K562 (cell line): ENCODE measurements around the gene ROBO2. TPM values are rescaled to one million over a fixed set of nuclear protein-coding genes. Genes with fewer than 3 reads are reported as not detected.

Experiments
- ATAC-seq: fragments of 200-7000 bp; cut with Tn5 transposase; 3 replicates; pipeline ENCODE4 v1.9.1; 2020; ENCODE audit warnings: moderate library complexity
- BruUV-seq: library from RNA; stranded (reverse); fragments of 400-500 nt; replicated peaks from 2 replicates; lab custom pipeline; 2021; lab: Mats Ljungman, UMichigan
- CTCF ChIA-PET: fragments of 300-600 bp; formaldehyde crosslinking; extraction: SDS; loops from one replicate; lab custom pipeline; 2021; ENCODE audit warnings: low intra/inter-chr PET ratio; lab: Yijun Ruan, JAX
- POLR2A ChIA-PET: fragments of 300-600, 350-650 bp; sonication (Branson Sonifier 250); formaldehyde crosslinking; extraction: SDS; loops from one replicate; lab custom pipeline; 2021; ENCODE audit warnings: antibody characterized with exemption, inconsistent platforms; lab: Yijun Ruan, JAX
- DNase-seq, 4 experiments: peaks; one replicate each; pipeline versions ENCODE4 v3.0.0 to v3.0.0-alpha.2; 2011 to 2018; ENCODE audit warnings: low spot score in 3 of 4, mixed read lengths in 3 of 4; ENCODE audit errors: extremely low read depth in 1 of 4
- FAIRE-seq: peaks from 2 replicates; lab custom pipeline; 2011; peaks lifted over from hg19 to GRCh38; lab: Jason Lieb, UNC
- H2AFZ ChIP-seq: 2 replicates; pipeline ENCODE4 v1.6.0; 2011; ENCODE audit warnings: low read depth, low read length, control low read depth, inconsistent platforms
- H3K27ac ChIP-seq: fragments of 200-600 bp; 3 replicates; pipeline ENCODE4 v1.8.0; 2011; ENCODE audit warnings: low read depth, mild to moderate bottlenecking, control low read depth, inconsistent platforms, low read length, moderate library complexity, mixed read lengths; ENCODE audit errors: extremely low read depth
- H3K27me3 ChIP-seq, 2 experiments: fragments of 300-600 bp in 1 of 2; 2 replicates in 1 of 2; 3 replicates in 1 of 2; pipeline versions ENCODE4 v1.6.0 to v1.8.0; 2011; ENCODE audit warnings: inconsistent platforms in 2 of 2, low read length in 2 of 2, mild to moderate bottlenecking in 1 of 2, mixed read lengths in 1 of 2, moderate library complexity in 1 of 2; ENCODE audit not compliant: control insufficient read depth in 2 of 2, insufficient read depth in 2 of 2
- H3K36me3 ChIP-seq: fragments of 300-600 bp; 3 replicates; pipeline ENCODE4 v1.8.0; 2011; ENCODE audit warnings: mild to moderate bottlenecking, low read length, inconsistent platforms; ENCODE audit not compliant: control insufficient read depth, insufficient read depth
- H3K4me1 ChIP-seq, 2 experiments: fragments of 200-600 bp in 1 of 2; replicated peaks in 1 of 2; 2 replicates in 1 of 2; 3 replicates in 1 of 2; pipeline versions ENCODE4 v1.5.1 to v1.8.0; 2011; ENCODE audit warnings: inconsistent platforms in 2 of 2, low read length in 2 of 2, mild to moderate bottlenecking in 1 of 2, mixed read lengths in 1 of 2, moderate library complexity in 1 of 2; ENCODE audit not compliant: control insufficient read depth in 2 of 2, insufficient read depth in 2 of 2
- H3K4me2 ChIP-seq: 2 replicates; pipeline ENCODE4 v1.6.1; 2011; ENCODE audit warnings: low read length, control low read depth, inconsistent platforms, mixed read lengths; ENCODE audit not compliant: insufficient read depth
- H3K4me3 ChIP-seq: fragments of 200-600 bp; sonication (generic), shearing (Covaris generic); 2 replicates; pipeline ENCODE4 v1.5.1; 2016; ENCODE audit warnings: control low read depth, inconsistent platforms
- H3K79me2 ChIP-seq: fragments of 200-600 bp; 3 replicates; pipeline ENCODE4 v1.8.0; 2011; ENCODE audit warnings: low read length, inconsistent platforms; ENCODE audit not compliant: control insufficient read depth, insufficient read depth
- H3K9ac ChIP-seq, 2 experiments: 2 replicates each; pipeline versions ENCODE4 v1.6.0 to v1.6.1; 2011; ENCODE audit warnings: low read depth in 2 of 2, low read length in 2 of 2, control low read depth in 1 of 2, inconsistent platforms in 1 of 2, mild to moderate bottlenecking in 1 of 2, mixed read lengths in 1 of 2; ENCODE audit not compliant: insufficient read depth in 1 of 2
- H3K9me1 ChIP-seq: one replicate; pipeline ENCODE4 v1.6.0; 2011; ENCODE audit warnings: inconsistent platforms, mild to moderate bottlenecking, low read length, moderate library complexity; ENCODE audit not compliant: control insufficient read depth, insufficient read depth
- H3K9me3 ChIP-seq: replicated peaks from 2 replicates; pipeline ENCODE4 v1.5.1; 2011; ENCODE audit warnings: low read depth, low read length, inconsistent platforms; ENCODE audit not compliant: control insufficient read depth, insufficient read depth
- H4K20me1 ChIP-seq: replicated peaks from 2 replicates; pipeline ENCODE4 v1.6.1; 2011; ENCODE audit warnings: low read length, inconsistent platforms, mixed read lengths; ENCODE audit not compliant: control insufficient read depth, insufficient read depth
- ELK3 ChIP-seq: fragments of 450-650 bp; formaldehyde crosslinking; IDR thresholded peaks from 2 replicates; pipeline ENCODE4 v1.4.0; 2020; ENCODE audit warnings: mild to moderate bottlenecking
- GTF2E2 ChIP-seq: fragments of 200-800 bp; sonication (Bioruptor generic); IDR thresholded peaks from 2 replicates; pipeline ENCODE4 v1.6.1; 2016; ENCODE audit warnings: missing genetic modification characterization, missing compliant biosample characterization
- SNRNP70 ChIP-seq: fragments of 200-400 bp; formaldehyde crosslinking; optimal IDR thresholded peaks from 2 replicates; pipeline ENCODE3; 2017; ENCODE audit warnings: low read depth, low read length
- TCF7 ChIP-seq: sonication (generic); IDR thresholded peaks from 2 replicates; pipeline ENCODE4 v1.6.1; 2016; ENCODE audit warnings: antibody characterized with exemption, borderline replicate concordance
- TFAP4 ChIP-seq: sonication (generic); formaldehyde crosslinking; IDR thresholded peaks from 2 replicates; pipeline ENCODE4 v1.8.0; 2022; ENCODE audit warnings: missing genetic modification reagents, mild to moderate bottlenecking, moderate library complexity, borderline replicate concordance
- ZNF146 ChIP-seq: IDR thresholded peaks from one replicate; pipeline ENCODE4 v1.6.1; 2018; ENCODE audit warnings: missing compliant biosample characterization; ENCODE audit not compliant: unreplicated experiment
- ZNF174 ChIP-seq: fragments of 250-450 bp; sonication (Bioruptor Pico); IDR thresholded peaks from 2 replicates; pipeline ENCODE4 v1.4.0; 2020; ENCODE audit warnings: mild to moderate bottlenecking
- ZNF3 ChIP-seq: fragments of 250-450 bp; sonication (Bioruptor Pico); IDR thresholded peaks from 2 replicates; pipeline ENCODE4 v1.5.0; 2021; ENCODE audit warnings: mild to moderate bottlenecking, moderate library complexity
- WGBS: fragments of 100-300 bp; shearing (Covaris generic); methylation state at CpG from one replicate; pipeline ENCODE4 v1.1.6; 2016; ENCODE audit warnings: low coverage, mixed read lengths; ENCODE audit not compliant: insufficient coverage; ENCODE audit errors: missing lambda C conversion rate; 5-methylcytosine and 5-hydroxymethylcytosine counted together
- in situ Hi-C: fragments of 300-500 bp; cut with MboI; formaldehyde crosslinking; loops from 4 replicates; pipeline ENCODE4 v1.15.0; 2018; ENCODE audit warnings: inconsistent platforms, mixed read lengths
- intact Hi-C: fragments of 100-400 bp; cut with micrococcal nuclease; formaldehyde crosslinking; loops from 2 replicates; pipeline ENCODE4 v1.14.2; 2022
- polyA plus RNA-seq, 8 experiments: library from polyadenylated mRNA; depleted of rRNA in 4 of 8; stranded (reverse) in 5 of 8; unstranded in 3 of 8; fragments of >200 nt; fragmentation: Nextera tagmentation in 2 of 8; fragmentation: Illumina TruSeq in 1 of 8; extraction: Ambion mirVana in 2 of 8; extraction: Trizol in 1 of 8; gene quantifications; 2 replicates each; pipeline versions ENCODE4 v1.2.1 to v1.2.3, GENCODE V29; 2011 to 2014; ENCODE audit warnings: inconsistent platforms in 1 of 8, missing spikeins in 1 of 8
- total RNA-seq, 7 experiments: library from RNA; depleted of rRNA in 6 of 7; stranded (reverse); fragments of >200 nt in 6 of 7; fragmentation: Illumina TruSeq in 2 of 7; extraction: Trizol in 2 of 7; gene quantifications; 2 replicates each; pipeline versions ENCODE4 v1.2.1 to v1.2.3, GENCODE V29; 2011 to 2021; ENCODE audit warnings: low replicate concordance in 1 of 7
- TF ChIP-seq, protein P1 (sequence below): fragments of 250-450 bp; sonication (Bioruptor Pico); IDR thresholded peaks from 2 replicates; pipeline ENCODE4 v1.5.0; 2021; ENCODE audit warnings: mild to moderate bottlenecking, moderate library complexity
- TF ChIP-seq, protein P2 (sequence below): fragments of 250-450 bp; sonication (Bioruptor Pico); IDR thresholded peaks from 2 replicates; pipeline ENCODE4 v1.5.0; 2021

ROBO2 gene
- total and polyA plus RNA-seq, 9 of the 15 experiments (the other 6 are each of a cell fraction or from before 2014, with no cell fraction given), result 0.84 to 3.0 (median 1.7) TPM

- TF ChIP-seq, protein P1, sequence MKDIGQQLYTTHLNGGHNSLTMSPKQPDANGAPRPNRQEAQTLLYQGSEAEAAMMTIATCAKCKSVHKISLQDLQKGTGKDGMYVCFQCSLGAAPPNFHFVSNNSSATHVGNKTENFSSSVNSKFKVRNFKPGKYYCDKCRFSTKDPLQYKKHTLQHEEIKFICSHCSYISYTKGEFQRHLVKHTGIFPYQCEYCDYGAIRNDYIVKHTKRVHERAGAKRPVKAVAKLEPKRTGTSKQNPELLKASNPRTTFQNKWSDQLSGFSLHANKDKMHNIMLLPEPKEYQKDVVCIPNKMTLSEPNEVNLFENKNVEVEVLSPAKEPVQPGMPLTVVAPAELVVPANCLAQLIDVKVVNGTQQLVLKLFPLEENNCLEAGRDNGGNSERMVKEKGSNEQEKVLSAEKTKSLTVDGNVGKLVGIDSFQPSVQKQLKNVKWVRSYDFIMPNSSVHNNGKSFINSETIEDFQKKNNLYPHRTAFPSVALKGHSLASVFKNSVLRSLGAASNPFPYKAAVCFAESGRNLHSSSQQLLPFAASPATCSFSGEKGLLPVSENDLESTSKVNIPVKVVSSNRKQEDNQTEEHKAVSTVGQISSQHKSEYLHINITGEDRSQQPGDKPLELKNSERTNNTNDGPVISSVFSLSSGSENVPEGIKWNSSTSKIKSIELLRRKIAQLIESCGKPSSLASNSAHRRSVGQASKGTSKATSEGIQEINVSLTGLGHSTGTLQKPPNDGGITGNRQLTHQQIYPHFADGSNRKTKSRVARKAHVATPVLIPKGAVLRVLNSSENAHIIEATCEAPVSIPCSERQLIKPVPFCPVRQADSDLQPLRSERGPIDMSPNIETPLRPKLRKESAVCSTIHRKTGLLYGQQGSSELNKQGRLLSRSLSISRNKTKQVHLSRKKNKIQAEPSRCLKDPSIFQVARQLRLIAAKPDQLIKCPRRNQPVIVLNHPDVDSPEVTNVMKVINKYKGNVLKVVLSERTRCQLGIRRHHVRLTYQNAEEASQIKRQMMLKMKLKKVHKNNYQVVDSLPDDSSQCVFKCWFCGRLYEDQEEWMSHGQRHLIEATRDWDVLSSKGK (CRISPR knock-in tag), result no peak
Observed at GRCh38 chr3:77298417-77298816, 258.5 kb downstream of the ROBO2 start (continued).

- Histone ChIP-seq H3K27ac (no peak overlapping the region), H4K20me1 (no peaks in the 10 kb centered on the region), H3K9me3 (no peaks in the 10 kb centered on the region), H3K36me3 (no peaks in the 10 kb centered on the region), H3K27me3 (no peaks in the 10 kb centered on the region), H3K4me2 (no peak overlapping the region), H3K4me3 (no peak overlapping the region), H3K79me2 (no peaks in the 10 kb centered on the region), H3K4me1 (no peaks in the 10 kb centered on the region), H3K9me1 (no peaks in the 10 kb centered on the region), H3K9ac (no peak overlapping the region), H2AFZ (peak overlapping the region; percentile 32; the same call in 1 of the 2 replicates)
- ATAC-seq, result no peak
- intact Hi-C loops (no loop called here), in situ Hi-C loops (no loop called here)
- ChIA-PET POLR2A (no interaction called here), CTCF (no interaction called here)
- BruUV-seq, result no TSS peak
- FAIRE-seq, result no peak
- WGBS, result 7% methylated on average over 12 of the region's 12 CpGs
- DNase-seq, result peak in 1 of 4 experiments; percentile 15
- TF ChIP-seq ELK3 (no peak), ZNF174 (CRISPR knock-in tag) (no peak), TCF7 (no peak), GTF2E2 (tag) (no peak), TFAP4 (CRISPR knock-in tag) (no peak), ZNF3 (no peak), SNRNP70 (no peak), ZNF146 (no peak)
- TF ChIP-seq, protein P2, sequence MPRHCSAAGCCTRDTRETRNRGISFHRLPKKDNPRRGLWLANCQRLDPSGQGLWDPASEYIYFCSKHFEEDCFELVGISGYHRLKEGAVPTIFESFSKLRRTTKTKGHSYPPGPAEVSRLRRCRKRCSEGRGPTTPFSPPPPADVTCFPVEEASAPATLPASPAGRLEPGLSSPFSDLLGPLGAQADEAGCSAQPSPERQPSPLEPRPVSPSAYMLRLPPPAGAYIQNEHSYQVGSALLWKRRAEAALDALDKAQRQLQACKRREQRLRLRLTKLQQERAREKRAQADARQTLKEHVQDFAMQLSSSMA (CRISPR knock-in tag), result no peak
Observed at GRCh38 chr3:77303955-77304699, 264.2 kb downstream of the ROBO2 start.
